AG04450 (cell line): ENCODE results near the gene SPRED2. TPM values are rescaled to one million over a fixed set of nuclear protein-coding genes. Genes with fewer than 3 reads are reported as not detected.

Experiments used
- CTCF ChIA-PET: fragments of 300-600, 350-600 bp; formaldehyde crosslinking; extraction: SDS; loops from one replicate; lab custom pipeline; 2022; ENCODE audit warnings: antibody characterized with exemption, inconsistent platforms; lab: Charles Lee
- POLR2A ChIA-PET: fragments of 350-600 bp; formaldehyde crosslinking; extraction: SDS; loops from one replicate; lab custom pipeline; 2021; ENCODE audit warnings: antibody characterized with exemption, inconsistent platforms; lab: Yijun Ruan, JAX
- DNase-seq: peaks from one replicate; pipeline ENCODE4 v3.0.0-alpha.2; 2011; ENCODE audit warnings: low read depth, low spot score
- H3K27ac ChIP-seq: one replicate; pipeline ENCODE4 v1.5.1; 2012; ENCODE audit warnings: low read depth, low read length, control low read depth
- H3K27me3 ChIP-seq: one replicate; pipeline ENCODE4 v1.6.0; 2012; ENCODE audit warnings: low read length; ENCODE audit not compliant: control insufficient read depth, insufficient read depth
- H3K4me3 ChIP-seq: 2 replicates; pipeline ENCODE4 v1.5.1; 2011; ENCODE audit warnings: mild to moderate bottlenecking, low read depth, low read length, control low read depth
- H3K9me3 ChIP-seq: 2 replicates; pipeline ENCODE4 v1.5.1; 2012; ENCODE audit warnings: low read length; ENCODE audit not compliant: control insufficient read depth, insufficient read depth
- polyA plus RNA-seq: library from polyadenylated mRNA; depleted of rRNA; stranded (reverse); fragments of >200 nt; gene quantifications from 2 replicates; pipeline ENCODE4 v1.2.3, GENCODE V29; 2011
- TF ChIP-seq, protein P1 (sequence below): IDR thresholded peaks from 2 replicates; pipeline ENCODE4 v1.5.1; 2011; ENCODE audit warnings: low read depth, low read length, control low read depth, inconsistent platforms

SPRED2 gene
- polyA plus RNA-seq, 1 experiment = 18.6 TPM

DNA sequence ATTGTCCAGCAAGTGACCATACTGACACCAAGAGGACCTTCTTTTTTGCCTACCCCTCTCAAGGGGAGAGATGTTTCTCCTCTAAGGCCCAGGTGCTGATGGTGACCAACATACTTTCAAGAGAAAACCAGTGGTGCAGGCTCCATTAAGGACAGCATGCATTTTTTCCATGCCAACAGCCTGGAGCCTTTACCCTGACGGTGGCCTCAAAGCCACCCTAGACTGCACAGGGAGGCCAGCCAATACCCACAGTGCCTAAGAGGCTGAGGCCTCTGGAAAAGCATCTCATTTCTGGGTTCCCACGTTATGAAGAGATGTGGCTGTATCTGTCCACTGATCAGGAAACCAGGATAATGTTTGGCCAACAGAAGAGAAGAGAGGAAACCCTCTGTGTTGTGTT is 19.3 kb downstream of the SPRED2 start:
- TF ChIP-seq, protein P1, sequence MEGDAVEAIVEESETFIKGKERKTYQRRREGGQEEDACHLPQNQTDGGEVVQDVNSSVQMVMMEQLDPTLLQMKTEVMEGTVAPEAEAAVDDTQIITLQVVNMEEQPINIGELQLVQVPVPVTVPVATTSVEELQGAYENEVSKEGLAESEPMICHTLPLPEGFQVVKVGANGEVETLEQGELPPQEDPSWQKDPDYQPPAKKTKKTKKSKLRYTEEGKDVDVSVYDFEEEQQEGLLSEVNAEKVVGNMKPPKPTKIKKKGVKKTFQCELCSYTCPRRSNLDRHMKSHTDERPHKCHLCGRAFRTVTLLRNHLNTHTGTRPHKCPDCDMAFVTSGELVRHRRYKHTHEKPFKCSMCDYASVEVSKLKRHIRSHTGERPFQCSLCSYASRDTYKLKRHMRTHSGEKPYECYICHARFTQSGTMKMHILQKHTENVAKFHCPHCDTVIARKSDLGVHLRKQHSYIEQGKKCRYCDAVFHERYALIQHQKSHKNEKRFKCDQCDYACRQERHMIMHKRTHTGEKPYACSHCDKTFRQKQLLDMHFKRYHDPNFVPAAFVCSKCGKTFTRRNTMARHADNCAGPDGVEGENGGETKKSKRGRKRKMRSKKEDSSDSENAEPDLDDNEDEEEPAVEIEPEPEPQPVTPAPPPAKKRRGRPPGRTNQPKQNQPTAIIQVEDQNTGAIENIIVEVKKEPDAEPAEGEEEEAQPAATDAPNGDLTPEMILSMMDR = no peak
- H3K4me3 ChIP-seq = no peak overlapping the region

DNA sequence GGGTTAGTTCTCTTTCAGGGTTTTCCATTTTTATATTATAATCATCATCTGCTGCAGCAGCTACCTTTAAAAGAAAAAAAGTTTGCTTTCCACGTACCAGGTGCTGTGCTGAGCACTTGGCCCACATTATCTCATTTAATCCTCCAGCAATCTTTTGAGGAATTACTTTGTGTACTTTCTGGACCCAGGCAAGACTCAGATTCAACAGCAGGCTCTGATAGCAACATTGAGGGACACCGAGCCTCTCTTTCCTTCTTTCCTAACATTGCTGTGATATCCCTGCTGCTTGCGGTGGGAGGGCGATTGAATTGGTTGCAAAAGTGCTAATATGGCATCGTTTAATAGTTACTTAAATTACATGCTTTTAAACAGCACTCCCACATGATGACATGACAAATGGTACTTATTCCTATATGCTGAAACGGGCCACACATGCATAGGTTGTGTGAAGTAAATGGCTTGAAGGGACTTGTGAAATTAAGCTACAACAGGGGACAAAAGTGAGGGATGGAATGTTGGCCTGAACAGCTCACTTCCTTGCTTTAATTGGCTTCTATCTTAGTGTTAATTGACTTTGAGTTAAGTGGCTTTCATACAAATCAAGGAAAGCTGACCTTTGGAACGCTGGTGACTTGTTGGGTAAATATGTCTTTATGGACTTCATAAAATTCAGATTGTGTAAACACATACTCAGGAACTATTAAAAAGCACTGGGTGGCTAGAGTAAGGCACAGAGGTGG is 21.2 kb downstream of the SPRED2 start:
- H3K9me3 ChIP-seq = no peaks in the 10 kb centered on the region
- ChIA-PET CTCF (no interaction called here), POLR2A (no interaction called here)
- H3K27me3 ChIP-seq = no peaks in the 10 kb centered on the region
- DNase-seq = no peak
- no peak overlapping the region for H3K4me3 ChIP-seq
- TF ChIP-seq, protein P1 = no peak
- H3K27ac ChIP-seq = no peak overlapping the region

More for the DNA sequence above, 19.3 kb downstream of the SPRED2 start:
- POLR2A ChIA-PET = no interaction called here
- Histone ChIP-seq H3K27me3 (no peaks in the 10 kb centered on the region), H3K9me3 (no peaks in the 10 kb centered on the region), H3K27ac (no peak overlapping the region)
- CTCF ChIA-PET = no interaction called here
- no peak for DNase-seq

DNA sequence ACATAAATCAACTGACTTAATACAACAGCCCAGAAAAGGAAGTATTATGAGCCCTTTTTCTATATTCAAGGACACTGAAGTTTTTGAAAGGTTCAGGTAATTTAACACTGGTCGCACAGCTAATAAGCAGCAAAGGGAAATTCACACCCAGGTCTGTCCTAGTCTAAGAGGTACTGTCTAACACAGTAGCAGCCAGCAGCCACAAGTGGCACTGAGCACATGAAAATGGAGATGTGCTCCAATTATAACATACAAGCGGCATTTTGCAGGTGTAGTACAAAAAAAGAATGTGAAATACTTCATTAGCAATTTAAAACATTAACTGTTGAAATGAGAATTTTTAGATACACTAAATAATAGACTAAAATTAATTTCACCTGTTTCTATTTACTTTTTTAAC is 23.4 kb downstream of the SPRED2 start:
- ChIA-PET CTCF (no interaction called here), POLR2A (interaction anchor here (0.6 to 0.7 kb wide), 2 partner anchors 30 to 110 kb away, joined by 3 read pairs; no protein-coding TSS in a partner anchor)
- no peak for DNase-seq
- H3K27me3 ChIP-seq = no peaks in the 10 kb centered on the region
- TF ChIP-seq, protein P1 = no peak
- no peak overlapping the region for H3K4me3 ChIP-seq
- H3K27ac ChIP-seq = no peak overlapping the region
- no peaks in the 10 kb centered on the region for H3K9me3 ChIP-seq

DNA sequence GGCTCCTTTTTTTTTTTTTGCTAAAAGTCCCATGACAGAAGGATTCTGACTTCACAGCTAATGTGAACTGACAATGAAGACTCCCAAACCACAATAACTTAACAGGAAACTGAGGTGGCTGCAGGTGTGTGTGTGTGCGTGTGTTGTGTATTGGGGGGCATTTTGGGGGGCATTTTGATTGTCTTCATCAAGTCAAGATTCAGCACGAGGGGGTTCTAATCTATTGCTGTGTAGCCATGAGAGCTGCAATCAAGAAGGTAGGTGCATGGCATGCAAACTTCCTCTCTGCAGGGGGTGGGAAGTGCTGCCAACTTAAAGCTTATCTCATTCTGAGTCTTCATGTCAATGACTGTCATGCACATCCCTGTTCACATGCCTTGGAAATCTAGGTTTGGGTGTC is 25.2 kb downstream of the SPRED2 start:
- ChIA-PET POLR2A (interaction anchor here (0.9 to 1.2 kb wide), 3 partner anchors 16 to 40 kb away, joined by 3 to 8 read pairs (median 7); no protein-coding TSS in a partner anchor), CTCF (interaction anchor here (0.6 kb wide), 1 partner anchor 549 kb away, joined by 3 read pairs; no protein-coding TSS in a partner anchor)
- no peak overlapping the region for H3K27ac ChIP-seq
- no peak overlapping the region for H3K4me3 ChIP-seq
- TF ChIP-seq, protein P1 = no peak
- no peaks in the 10 kb centered on the region for H3K27me3 ChIP-seq
- H3K9me3 ChIP-seq = no peaks in the 10 kb centered on the region
- no peak for DNase-seq

DNA sequence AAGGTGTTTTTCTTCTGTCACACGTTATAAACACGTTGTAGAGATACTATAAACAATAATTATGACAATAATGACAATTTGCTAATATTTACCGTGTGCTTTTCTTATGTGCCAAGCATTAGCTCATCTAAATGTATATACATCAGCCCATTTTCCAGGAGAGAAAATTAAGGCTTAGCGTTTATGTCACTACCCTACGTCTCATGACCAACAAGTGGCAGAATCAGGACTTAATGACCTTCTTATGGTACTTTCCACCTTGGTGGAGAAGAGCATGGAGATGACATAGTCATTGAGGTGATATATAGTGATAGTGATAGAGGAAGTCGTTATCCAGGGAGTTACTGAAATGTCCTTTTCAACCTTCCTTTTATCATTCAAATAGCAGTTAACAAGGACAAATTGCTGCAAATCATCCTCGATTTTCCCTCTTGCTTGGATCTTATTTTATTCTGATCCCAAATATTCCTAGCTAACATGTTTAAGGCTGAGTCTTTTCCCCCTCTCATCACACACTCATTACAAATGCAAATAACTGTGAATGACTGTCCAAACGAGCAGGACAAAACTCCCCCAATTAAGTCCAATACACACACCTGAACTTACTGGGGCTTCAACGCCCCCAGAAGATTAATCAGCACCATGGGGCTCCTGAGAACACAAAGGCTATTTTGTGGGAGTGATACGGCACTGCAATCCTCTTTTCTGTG is 27.3 kb downstream of the SPRED2 start:
- ChIA-PET POLR2A (no interaction called here), CTCF (interaction anchor here (0.6 kb wide), 1 partner anchor 167 kb away, joined by 3 read pairs; no protein-coding TSS in a partner anchor)
- Histone ChIP-seq H3K9me3 (no peaks in the 10 kb centered on the region; the same call in 1 of the 2 replicates), H3K4me3 (no peak overlapping the region), H3K27ac (no peak overlapping the region), H3K27me3 (no peaks in the 10 kb centered on the region)
- TF ChIP-seq, protein P1 = no peak
- no peak for DNase-seq
